Inferior parietal cortex (tissue), 1 donor: ENCODE measurements around the gene NHLH1.

Experiments used
- DNase-seq: peaks from one replicate; pipeline ENCODE4 v3.0.0-alpha.2; 2016; ENCODE audit errors: extremely low spot score

Gene NHLH1

DNA sequence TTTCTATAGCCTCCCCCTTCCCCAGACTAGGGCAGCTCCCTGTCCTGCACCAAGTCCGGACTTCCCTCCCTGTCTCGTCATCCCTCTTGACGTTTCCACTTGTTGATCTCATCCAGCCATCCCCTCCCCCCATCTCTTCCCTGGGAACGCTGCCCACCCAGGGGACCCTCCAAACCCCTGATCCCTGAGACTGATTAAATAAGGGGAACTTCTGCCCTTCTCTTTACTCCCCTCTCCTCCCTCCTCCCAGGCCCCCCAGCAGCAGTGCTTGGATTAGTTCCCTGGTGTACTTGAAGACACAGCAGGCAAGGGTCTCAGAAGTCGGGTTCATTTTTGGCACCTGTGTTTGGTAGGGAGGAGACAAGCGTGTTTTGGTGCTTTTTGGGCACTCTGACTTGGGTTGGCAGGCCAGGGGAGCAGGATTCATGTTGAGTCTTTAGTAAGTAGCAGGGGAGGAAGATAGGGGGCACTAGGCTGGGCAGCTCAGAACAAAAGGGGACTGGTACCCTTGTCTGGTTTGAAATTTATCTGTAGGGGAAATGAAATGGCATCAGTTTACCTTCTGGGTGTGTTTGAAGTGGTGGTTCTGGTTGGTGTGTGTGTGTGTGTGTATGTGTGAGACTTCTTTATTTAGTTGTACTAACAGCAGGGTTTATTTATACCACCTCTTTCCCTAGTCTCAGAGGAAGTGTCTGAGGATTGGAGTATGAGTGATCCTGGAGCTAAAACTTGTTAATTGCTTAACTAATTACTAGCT, 44.6 kb downstream of the NHLH1 start:
- DNase-seq: no peak

DNA sequence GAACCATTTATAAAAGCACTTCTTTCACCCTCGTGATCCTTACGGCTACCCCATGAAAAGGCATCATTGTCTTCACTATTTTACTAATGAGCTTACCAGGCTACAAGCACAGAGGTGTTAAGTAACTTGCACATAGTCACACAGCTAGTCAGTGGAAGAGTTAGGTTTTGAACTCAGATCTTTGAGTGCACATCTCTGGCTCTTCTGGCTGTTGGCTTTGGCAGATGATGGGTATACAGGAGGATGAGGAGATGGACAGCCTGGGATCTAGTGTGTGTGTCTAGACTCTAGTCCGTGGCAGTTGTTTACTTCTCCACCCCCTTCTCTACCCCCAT, 45.1 kb downstream of the NHLH1 start:
- no peak for DNase-seq

DNA sequence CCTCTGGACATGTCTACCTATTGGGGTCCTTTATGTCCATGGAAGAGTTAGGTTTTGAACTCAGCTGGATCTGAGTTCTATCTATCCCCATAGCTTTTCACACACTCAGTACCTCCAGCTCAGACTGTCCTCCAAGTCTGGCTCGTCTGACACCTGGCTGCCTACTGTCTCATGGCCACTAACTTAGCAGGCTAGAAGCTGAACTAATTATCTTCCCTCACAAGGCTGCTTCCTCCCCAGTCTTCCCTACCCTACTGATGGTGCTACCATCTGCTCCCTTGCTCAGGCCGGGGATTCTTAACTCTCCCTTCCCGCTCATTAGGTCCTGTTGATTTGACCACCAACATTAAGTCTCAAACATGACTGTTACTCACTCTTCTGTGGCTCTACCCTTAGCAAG, 46.8 kb downstream of the NHLH1 start:
- DNase-seq: no peak

DNA sequence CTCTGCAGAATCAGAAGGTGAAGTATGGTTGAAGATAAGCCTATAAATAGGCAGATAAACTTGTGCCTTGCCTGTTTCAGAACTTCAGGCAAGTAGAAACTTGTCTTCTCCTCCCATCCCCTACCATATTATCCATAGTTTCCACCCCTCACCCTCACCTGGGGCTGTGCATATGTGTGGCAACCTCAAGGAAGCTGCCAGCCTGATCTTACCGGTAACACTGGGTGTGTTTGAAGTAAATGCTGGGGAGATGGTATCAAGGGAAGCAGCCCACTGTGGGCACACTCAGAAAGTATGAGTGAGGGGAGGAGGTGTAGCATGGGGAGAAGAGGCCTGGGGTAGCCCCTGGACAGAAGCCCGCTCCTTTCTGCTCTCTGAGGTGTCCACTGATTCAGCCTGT, 48.0 kb downstream of the NHLH1 start:
- DNase-seq: no peak

DNA sequence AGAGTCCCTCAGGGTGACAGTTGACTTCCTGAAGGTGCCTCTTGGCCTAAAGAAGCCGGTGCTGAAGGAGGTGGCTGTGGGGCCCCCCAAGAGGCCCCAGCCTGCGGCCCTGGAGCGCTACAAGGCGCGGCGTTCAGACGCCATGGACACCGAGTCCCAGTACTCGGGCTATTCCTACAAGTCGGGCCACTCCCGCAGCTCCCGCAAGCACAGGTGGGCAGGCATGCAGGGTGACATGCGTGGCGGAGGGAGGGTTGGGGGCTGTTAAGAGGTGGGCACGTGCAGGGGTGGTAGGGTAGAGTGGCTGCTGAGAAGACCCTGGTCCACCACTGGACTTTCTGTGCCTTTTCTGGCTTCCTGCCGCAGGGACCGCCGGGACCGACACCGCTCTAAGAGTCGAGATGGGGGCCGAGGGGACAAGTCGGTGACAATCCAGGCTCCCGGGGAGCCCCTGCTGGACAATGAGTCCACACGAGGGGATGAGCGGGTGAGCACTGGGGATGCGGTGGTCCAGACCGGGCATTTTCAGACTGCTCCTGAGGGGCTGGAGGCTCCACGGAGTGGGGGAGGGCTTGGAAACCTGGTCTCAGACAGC, 48.9 kb downstream of the NHLH1 start:
- no peak for DNase-seq

DNA sequence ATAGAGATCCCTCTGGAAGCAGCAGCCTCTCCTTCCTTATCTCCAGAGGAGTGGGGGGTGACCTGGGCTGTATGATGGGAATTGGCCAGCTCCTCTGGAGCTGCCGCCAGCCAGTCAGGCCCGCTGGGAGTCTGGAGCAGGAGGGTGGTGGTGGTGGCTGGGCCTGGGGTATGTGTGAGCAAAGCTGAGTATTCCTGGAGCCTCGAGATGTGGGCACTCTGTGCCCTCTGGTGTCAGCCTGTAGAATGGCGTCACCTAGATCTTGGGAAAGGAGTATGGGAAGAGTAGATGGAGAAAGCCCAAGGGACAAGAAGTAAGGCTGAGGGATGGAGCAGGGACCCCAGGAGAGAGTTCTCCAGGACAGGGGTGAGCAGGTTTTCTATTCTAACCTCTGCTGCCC, 49.5 kb downstream of the NHLH1 start:
- DNase-seq: no peak

DNA sequence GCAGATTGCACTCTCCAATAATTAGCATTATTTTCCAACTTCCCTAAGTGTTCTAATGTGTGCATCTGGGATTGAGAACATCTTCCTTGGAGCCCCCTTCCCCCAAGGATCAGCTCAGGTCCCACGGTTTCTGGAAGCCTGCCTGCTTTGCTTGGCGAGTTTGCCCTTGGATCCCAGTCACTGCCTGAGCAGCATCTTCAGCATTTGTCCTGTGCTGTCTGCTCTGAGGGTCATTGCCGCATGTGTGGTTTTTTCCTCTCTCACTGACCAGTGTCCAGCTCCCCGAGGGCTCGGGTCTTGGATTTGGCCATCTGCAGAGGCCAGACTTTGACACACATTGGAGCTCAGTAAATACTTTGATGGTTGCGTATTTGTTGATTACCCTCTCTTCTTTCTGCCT, 51.6 kb downstream of the NHLH1 start:
- no peak for DNase-seq

DNA sequence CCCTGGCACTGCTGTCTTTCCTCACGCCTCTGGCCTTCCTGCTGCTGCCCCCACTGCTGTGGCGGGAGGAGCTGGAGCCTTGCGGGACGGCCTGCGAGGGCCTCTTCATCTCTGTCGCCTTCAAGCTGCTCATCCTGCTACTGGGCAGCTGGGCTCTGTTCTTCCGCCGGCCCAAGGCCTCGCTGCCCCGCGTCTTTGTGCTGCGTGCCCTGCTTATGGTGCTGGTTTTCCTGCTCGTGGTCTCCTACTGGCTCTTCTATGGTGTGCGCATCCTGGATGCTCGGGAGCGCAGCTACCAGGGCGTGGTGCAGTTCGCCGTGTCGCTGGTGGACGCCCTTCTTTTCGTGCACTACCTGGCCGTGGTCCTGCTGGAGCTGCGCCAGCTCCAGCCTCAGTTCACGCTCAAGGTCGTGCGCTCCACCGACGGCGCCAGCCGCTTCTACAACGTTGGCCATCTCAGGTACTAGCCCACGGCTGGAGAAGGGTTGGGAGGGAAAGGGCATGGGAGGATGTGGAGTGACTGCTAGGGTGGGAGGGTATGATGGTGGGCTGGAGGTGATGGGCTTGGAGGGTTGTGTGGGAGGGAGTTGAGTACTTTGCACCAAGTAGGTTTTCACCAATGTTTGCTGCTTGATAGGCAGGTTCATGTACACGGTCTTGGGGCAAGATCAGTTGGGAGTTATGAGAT, 52.4 kb downstream of the NHLH1 start:
- no peak for DNase-seq

DNA sequence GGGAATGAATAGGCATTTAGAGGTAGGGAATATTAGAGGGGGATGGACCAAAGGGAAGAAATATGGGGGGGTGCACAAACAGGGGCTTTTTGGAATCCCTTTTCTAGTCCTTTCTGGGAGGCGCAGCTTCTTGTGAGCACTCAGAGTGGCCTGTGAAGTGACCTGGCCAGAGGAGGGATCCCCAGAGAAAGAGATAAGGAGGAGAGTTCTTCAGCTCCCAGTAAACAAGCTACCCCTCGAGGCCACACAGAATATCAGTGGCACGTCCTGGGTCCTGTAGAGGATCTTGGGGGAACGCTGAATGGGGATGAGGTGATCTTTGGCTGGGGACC, 52.9 kb downstream of the NHLH1 start:
- DNase-seq: no peak

DNA sequence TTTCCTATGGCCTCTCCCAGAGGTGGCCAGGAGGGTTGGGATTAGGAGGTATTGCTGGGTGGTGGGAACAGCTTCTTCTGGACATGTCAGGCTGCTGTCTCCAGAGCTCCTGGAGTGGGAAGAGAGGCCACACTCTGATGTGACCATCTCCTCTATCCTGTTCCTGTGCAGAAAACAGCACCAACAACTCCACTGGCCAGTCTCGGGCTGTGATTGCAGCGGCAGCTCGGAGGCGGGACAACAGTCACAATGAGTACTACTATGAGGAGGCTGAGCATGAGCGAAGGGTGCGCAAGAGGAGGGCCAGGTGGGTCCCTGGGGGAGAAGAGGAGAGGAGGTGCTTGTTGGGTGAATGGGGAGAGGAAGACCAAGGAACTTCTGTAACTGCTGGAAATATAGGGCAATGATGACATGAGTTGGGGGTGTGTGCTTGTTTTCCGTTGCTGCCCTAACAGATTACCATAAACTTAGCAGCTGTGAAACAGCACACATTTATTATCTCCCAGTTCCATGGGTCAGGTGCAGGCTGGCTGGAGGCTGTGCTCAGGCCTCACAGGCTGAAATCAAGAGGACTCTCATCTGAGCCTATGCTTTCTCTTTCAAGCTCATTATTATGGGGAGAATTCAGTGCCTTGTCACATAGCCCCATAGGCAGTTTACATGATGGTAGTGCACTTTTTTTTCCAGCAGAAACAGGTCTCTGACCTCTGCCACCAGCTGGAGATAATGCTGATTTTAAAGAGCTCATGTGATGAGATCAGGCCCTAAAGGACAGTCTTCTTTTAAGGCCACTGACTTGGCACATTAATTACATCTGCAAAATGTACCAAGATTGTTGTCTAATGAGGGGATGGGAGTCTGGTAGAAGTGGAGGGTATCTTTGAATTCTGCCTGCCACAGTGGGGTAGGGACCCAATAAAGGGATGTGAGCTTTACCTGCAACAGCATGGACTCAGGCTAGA, 54.3 kb downstream of the NHLH1 start:
- DNase-seq: no peak

DNA sequence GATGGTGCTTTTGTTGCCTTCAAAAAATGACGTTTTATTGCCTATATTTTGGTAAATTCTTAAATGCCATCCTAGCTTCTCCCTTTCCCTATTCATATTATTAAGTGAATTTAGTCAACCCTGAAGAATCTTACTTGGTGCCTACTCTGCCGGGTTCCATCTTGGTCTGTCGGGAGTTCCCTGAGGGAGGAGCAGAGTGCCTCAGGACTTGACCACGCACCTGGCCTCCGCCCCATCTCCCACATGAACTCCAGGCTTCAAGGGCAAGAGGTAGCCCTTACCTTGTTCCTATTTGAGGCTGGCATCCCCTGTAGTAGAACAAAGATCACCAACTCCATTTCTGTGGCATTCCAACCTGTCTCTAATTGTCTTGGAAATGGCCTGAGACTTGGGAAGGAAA, 55.0 kb downstream of the NHLH1 start:
- DNase-seq: no peak
